Thyroid gland (tissue), 4 donors: ENCODE measurements around the gene SPATA4.

ENCODE experiments used
- CTCF ChIP-seq, 6 experiments: fragments of 200-600 bp in 3 of 6; fragments of 450-650 bp in 3 of 6; sonication (generic) in 3 of 6; IDR thresholded peaks; one replicate each; pipeline ENCODE4 v1.5.1; 2016 to 2019; ENCODE audit warnings: antibody characterized with exemption in 6 of 6, mild to moderate bottlenecking in 2 of 6, inconsistent platforms in 1 of 6, moderate library complexity in 1 of 6
- POLR2A ChIP-seq, 2 donors: fragments of 450-650 bp; IDR thresholded peaks; one replicate each; pipeline ENCODE4 v1.6.1; 2017; ENCODE audit warnings: antibody characterized with exemption in 2 of 2, mild to moderate bottlenecking in 2 of 2, moderate library complexity in 1 of 2

GRCh38 chr4:176189891-176190795, 5.2 kb downstream of the SPATA4 start:
- TF ChIP-seq CTCF (IDR thresholded peaks at IDR 0.05) = no peak
- no peak for TF ChIP-seq POLR2A (IDR thresholded peaks at IDR 0.05)
